Mucosa of stomach (tissue), 1 donor: ENCODE data around the gene PRCD.
A peak's percentile ranks its signal among the peaks of the same experiment; 100 is the strongest.
"Not testable (repeated sequence)": the region's sequence is repeated elsewhere in the genome, so short reads cannot be mapped to it uniquely, and the experiment has no call there.

Source experiments
- H3K27me3 ChIP-seq: one replicate; pipeline ENCODE4 v1.7.0; 2013; ENCODE audit warnings: mild to moderate bottlenecking, low read length; ENCODE audit not compliant: control insufficient read depth, insufficient read depth
- H3K36me3 ChIP-seq: one replicate; pipeline ENCODE4 v1.7.0; 2013; ENCODE audit warnings: low read length; ENCODE audit not compliant: control insufficient read depth, insufficient read depth
- H3K4me1 ChIP-seq: one replicate; pipeline ENCODE4 v1.7.0; 2013; ENCODE audit warnings: mild to moderate bottlenecking, low read length; ENCODE audit not compliant: control insufficient read depth, insufficient read depth
- H3K4me3 ChIP-seq: one replicate; pipeline ENCODE4 v1.7.0; 2013; ENCODE audit warnings: low read length
- H3K9ac ChIP-seq: one replicate; pipeline ENCODE4 v1.7.0; 2013; ENCODE audit warnings: mild to moderate bottlenecking, low read length, moderate library complexity
- H3K9me3 ChIP-seq: one replicate; pipeline ENCODE4 v1.7.0; 2013; ENCODE audit warnings: mild to moderate bottlenecking, low read length, moderate library complexity; ENCODE audit not compliant: control insufficient read depth
- donor health status: Pancreatic carcinoma.

Gene PRCD

GRCh38 chr17:76532072-76532651 lies 7.7 kb upstream of the PRCD start:
- Histone ChIP-seq H3K4me1 (peaks cover 34% of the 10 kb centered on the region), H3K27me3 (peaks cover 18% of the 10 kb centered on the region)

GRCh38 chr17:76533640-76534359 lies 6.0 kb upstream of the PRCD start:
- H3K4me1 ChIP-seq, result peaks cover 23% of the 10 kb centered on the region
- H3K27me3 ChIP-seq, result peaks cover 32% of the 10 kb centered on the region
- H3K9ac ChIP-seq, H3K36me3 ChIP-seq, H3K4me3 ChIP-seq, H3K9me3 ChIP-seq: not testable (repeated sequence)

More at GRCh38 chr17:76532072-76532651, 7.7 kb upstream of the PRCD start:
- no peak overlapping the region for H3K9ac ChIP-seq
- no peaks in the 10 kb centered on the region for H3K36me3 ChIP-seq
- H3K4me3 ChIP-seq, result no peak overlapping the region
- H3K9me3 ChIP-seq, result no peaks in the 10 kb centered on the region

GRCh38 chr17:76534831-76535732 lies 4.8 kb upstream of the PRCD start:
- peaks cover 43% of the 10 kb centered on the region for H3K27me3 ChIP-seq

DNA sequence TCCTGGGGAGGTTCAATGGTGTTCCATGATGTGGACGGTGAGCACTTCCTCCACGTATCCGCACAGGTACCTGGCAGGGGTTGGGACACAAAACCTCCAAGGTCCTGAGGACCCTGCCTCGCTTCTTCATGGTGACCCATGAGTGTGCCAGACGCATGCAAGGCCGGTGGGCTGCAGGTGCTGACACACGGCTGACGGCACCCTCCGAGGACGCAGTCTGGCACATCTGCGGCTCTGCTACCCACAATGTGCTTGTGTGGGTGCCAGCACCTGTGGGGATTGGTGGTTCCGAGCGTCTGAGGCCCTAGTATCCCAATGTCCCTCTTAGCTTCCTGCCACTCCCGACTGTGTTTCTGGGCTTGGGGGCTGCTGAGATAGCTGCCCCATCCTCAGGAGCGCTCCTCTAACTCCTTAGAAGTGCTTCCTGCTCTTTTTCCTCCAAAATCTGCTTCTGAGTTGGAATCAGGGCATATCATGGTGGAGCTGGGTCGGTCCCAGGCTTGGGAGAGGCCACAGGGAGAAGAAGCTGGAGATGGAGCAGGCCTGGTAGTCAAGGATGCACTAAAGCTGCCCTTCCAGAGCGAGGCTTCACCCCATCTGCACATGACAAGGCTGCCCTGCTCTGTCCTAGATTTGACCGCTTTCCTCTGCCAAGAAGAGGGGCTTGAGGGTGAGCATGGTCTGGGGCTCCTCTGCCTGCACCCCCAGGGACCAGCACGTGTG lies 3.9 kb upstream of the PRCD start:
- no peak overlapping the region for H3K4me3 ChIP-seq
- no peaks in the 10 kb centered on the region for H3K9me3 ChIP-seq
- H3K27me3 ChIP-seq, result peaks cover 43% of the 10 kb centered on the region
- H3K36me3 ChIP-seq, result no peaks in the 10 kb centered on the region
- peaks cover 9% of the 10 kb centered on the region for H3K4me1 ChIP-seq
- H3K9ac ChIP-seq, result peak overlapping the region; percentile 37

More at GRCh38 chr17:76534831-76535732, 4.8 kb upstream of the PRCD start:
- Histone ChIP-seq H3K36me3 (no peaks in the 10 kb centered on the region), H3K9me3 (no peaks in the 10 kb centered on the region), H3K4me3 (no peak overlapping the region), H3K4me1 (peaks cover 11% of the 10 kb centered on the region), H3K9ac (no peak overlapping the region)

GRCh38 chr17:76536511-76537287 lies 3.1 kb upstream of the PRCD start:
- H3K9me3 ChIP-seq, result no peaks in the 10 kb centered on the region
- no peaks in the 10 kb centered on the region for H3K36me3 ChIP-seq
- peak overlapping the region; percentile 66 for H3K9ac ChIP-seq
- H3K4me3 ChIP-seq, result no peak overlapping the region
- peaks cover 43% of the 10 kb centered on the region for H3K27me3 ChIP-seq
- peaks cover 14% of the 10 kb centered on the region for H3K4me1 ChIP-seq

DNA sequence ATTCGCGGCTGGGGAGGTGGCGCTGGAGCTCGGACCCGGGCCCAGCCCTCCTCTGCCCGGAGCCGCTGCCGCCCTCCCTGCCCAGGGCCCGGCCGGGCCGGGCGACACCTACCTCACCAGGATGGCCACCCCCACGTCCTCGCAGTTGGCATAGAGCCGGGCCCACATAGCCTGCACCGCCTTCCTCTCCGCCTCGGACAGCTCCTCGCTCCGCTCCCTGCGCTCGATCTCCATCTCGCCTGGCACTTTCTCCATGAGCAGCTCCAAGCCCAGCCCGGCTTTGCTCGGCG lies 2.6 kb upstream of the PRCD start:
- Histone ChIP-seq H3K27me3 (peaks cover 43% of the 10 kb centered on the region), H3K4me3 (no peak overlapping the region), H3K4me1 (peaks cover 14% of the 10 kb centered on the region), H3K9me3 (no peaks in the 10 kb centered on the region), H3K9ac (peak overlapping the region; percentile 66), H3K36me3 (no peaks in the 10 kb centered on the region)

- no peaks in the 10 kb centered on the region for H3K9me3 ChIP-seq
- H3K4me1 ChIP-seq, result peaks cover 14% of the 10 kb centered on the region
- no peaks in the 10 kb centered on the region for H3K36me3 ChIP-seq
- H3K27me3 ChIP-seq, result peaks cover 43% of the 10 kb centered on the region
- peak within 1 kb of the TSS; percentile 66 for H3K9ac ChIP-seq
- H3K4me3 ChIP-seq, result no peak within 1 kb of the TSS
Measured at GRCh38 chr17:76537578-76538280, 2.1 kb upstream of the PRCD start, which contains the start of gene CYGB. TSS of gene CYGB (minus strand) at chr17:76537709. CDS start at chr17:76537542, 167 bp downstream.

DNA sequence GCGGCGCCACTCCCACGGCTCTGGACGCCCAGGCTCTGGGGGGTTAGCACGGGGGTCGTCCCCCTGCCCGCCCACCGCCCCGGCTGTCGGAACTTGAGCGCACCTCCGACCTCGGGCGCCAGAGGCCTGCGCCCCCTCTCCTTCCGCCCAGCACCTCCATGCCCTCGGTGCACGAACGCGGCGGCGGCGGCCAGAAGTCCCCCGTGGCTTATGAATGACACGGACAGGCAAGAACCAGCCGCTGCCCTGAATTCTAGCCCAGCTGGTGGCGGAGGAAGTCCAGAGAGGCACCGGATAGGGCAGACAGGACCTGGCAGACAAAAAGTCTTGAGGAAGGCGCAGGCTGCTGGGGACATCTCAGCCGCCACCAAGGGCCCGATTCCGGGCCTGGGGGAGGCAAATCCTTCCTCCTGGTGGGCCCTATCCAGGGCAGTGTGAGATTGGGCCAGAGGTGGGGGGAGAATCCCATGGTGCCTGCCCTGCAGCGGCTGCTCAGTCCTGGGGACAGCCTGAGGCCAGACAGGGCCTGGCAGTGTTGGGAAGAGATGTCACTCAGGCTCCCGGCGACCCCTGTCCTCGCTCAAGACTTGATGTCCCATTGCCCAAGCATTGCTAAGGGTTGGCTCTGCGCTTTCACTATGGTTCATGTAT lies 1.4 kb upstream of the PRCD start:
- Histone ChIP-seq H3K27me3 (peaks cover 43% of the 10 kb centered on the region), H3K36me3 (no peaks in the 10 kb centered on the region), H3K9ac (no peak overlapping the region), H3K4me1 (peaks cover 14% of the 10 kb centered on the region), H3K9me3 (no peaks in the 10 kb centered on the region), H3K4me3 (no peak overlapping the region)

DNA sequence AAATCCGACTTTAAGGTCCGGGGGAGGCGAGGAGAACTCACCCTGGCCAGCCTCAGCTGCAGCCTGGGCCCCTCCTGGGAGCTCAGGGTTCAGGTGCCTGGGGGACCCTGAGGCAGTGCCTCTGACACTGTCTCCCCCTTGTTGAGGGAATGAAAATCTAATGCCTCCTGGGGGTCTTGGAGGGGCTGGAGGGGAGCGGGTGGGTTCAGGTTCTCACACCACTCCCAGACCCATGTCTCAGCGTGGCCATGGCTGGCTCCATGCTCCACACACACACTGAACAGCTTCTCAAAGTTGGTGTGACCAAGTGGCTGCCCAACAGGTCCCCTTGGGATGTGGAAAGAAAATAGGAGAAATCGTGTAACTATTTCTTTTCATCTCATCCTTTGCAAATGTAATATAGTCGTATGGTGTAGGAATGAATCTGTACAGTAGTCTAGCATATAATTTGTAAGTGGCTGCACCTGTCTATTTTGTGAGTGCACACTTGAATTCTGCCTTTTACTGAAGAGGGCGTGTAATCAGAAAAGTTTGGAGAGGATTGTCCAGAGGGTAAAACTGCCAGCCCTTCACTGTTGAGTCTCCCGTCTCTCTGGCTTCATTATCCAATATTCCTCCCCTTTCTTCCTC lies 788 bp upstream of the PRCD start:
- no peak overlapping the region for H3K9ac ChIP-seq
- no peak overlapping the region for H3K4me3 ChIP-seq
- no peaks in the 10 kb centered on the region for H3K9me3 ChIP-seq
- H3K36me3 ChIP-seq, result no peaks in the 10 kb centered on the region
- H3K4me1 ChIP-seq, result peaks cover 14% of the 10 kb centered on the region
- peaks cover 43% of the 10 kb centered on the region for H3K27me3 ChIP-seq
